Brain pericyte (primary cell): ENCODE data around the gene OR6B2.
"Not testable (repeated sequence)": the region's sequence is repeated elsewhere in the genome, so short reads cannot be mapped to it uniquely, and the experiment has no call there.

Experiments
- DNase-seq: peaks from one replicate; pipeline ENCODE4 v3.0.0-alpha.2; 2012; ENCODE audit warnings: low read depth, low spot score

Gene OR6B2

GRCh38 chr2:240030379-240031094 lies at the start of gene OR6B2:
OR6B2 (minus strand) TSS chr2:240030429; CDS start chr2:240030429, 0 bp downstream.
- no peak for DNase-seq

GRCh38 chr2:240078631-240079030 lies 48.4 kb upstream of the OR6B2 start:
- DNase-seq: no peak

- no peak for DNase-seq
These were observed 47.2 kb upstream of the OR6B2 start for GRCh38 chr2:240077442-240077841.

- DNase-seq: no peak
These were observed 44.3 kb upstream of the OR6B2 start for GRCh38 chr2:240074545-240074944.

- DNase-seq: no peak
These were observed 40.7 kb upstream of the OR6B2 start for GRCh38 chr2:240070907-240071306.

GRCh38 chr2:240069829-240070228 lies 39.6 kb upstream of the OR6B2 start:
- no peak for DNase-seq

GRCh38 chr2:240068193-240068592 lies 38.0 kb upstream of the OR6B2 start:
- no peak for DNase-seq

- DNase-seq: no peak
These were observed 36.3 kb upstream of the OR6B2 start for GRCh38 chr2:240066489-240066888.

GRCh38 chr2:240064898-240065297 lies 34.7 kb upstream of the OR6B2 start:
- no peak for DNase-seq

- DNase-seq: peak; percentile 12
These were observed 30.9 kb upstream of the OR6B2 start for GRCh38 chr2:240060977-240061591.

GRCh38 chr2:240056678-240057077 lies 26.4 kb upstream of the OR6B2 start:
- DNase-seq: no peak

GRCh38 chr2:240055177-240055917 lies 25.1 kb upstream of the OR6B2 start:
- no peak for DNase-seq

- no peak for DNase-seq
These were observed 23.2 kb upstream of the OR6B2 start, which contains the start of gene OR6B3 for GRCh38 chr2:240053173-240054155. OR6B3 (minus strand) TSS chr2:240053521.

GRCh38 chr2:240052524-240052923 lies 22.3 kb upstream of the OR6B2 start:
- no peak for DNase-seq

- DNase-seq: no peak
These were observed 21.5 kb upstream of the OR6B2 start for GRCh38 chr2:240051697-240052096.

GRCh38 chr2:240050278-240050677 lies 20.0 kb upstream of the OR6B2 start:
- no peak for DNase-seq

GRCh38 chr2:240048237-240048636 lies 18.0 kb upstream of the OR6B2 start:
- DNase-seq: no peak

- no peak for DNase-seq
These were observed 14.9 kb upstream of the OR6B2 start for GRCh38 chr2:240045098-240045497.

- DNase-seq: not testable (repeated sequence)
These were observed 13.9 kb upstream of the OR6B2 start for GRCh38 chr2:240044096-240044495.

GRCh38 chr2:240043279-240043989 lies 13.2 kb upstream of the OR6B2 start:
- no peak for DNase-seq

- DNase-seq: no peak
These were observed 12.5 kb upstream of the OR6B2 start for GRCh38 chr2:240042740-240043139.
